DOHH2 (cell line): ENCODE measurements around the gene MKNK2.

Experiments used
- H3F3A ChIP-seq: fragments of 200-600 bp; sonication (generic), shearing (Covaris generic); 2 replicates; pipeline ENCODE4 v1.6.0; 2016; ENCODE audit warnings: antibody characterized with exemption, mild to moderate bottlenecking; ENCODE audit not compliant: control insufficient read depth, insufficient read depth
- H3K27ac ChIP-seq: fragments of 200-600 bp; sonication (generic); 2 replicates; pipeline ENCODE4 v1.5.1; 2014; ENCODE audit warnings: low read depth, mild to moderate bottlenecking, low read length, moderate library complexity
- H3K27me3 ChIP-seq: fragments of 200-600 bp; sonication (generic); 2 replicates; pipeline ENCODE4 v1.6.1; 2014; ENCODE audit warnings: mild to moderate bottlenecking, low read length, mixed read lengths; ENCODE audit not compliant: control insufficient read depth
- H3K36me3 ChIP-seq: fragments of 200-600 bp; sonication (generic); 2 replicates; pipeline ENCODE4 v1.6.1; 2014; ENCODE audit warnings: mild to moderate bottlenecking, low read length, moderate library complexity, mixed read lengths; ENCODE audit not compliant: control insufficient read depth
- H3K4me1 ChIP-seq: fragments of 200-600 bp; sonication (generic); 2 replicates; pipeline ENCODE4 v1.6.1; 2014; ENCODE audit warnings: mild to moderate bottlenecking, low read length, mixed read lengths; ENCODE audit not compliant: control insufficient read depth
- H3K4me2 ChIP-seq: fragments of 200-600 bp; sonication (generic); 2 replicates; pipeline ENCODE4 v1.6.0; 2014; ENCODE audit warnings: mild to moderate bottlenecking, low read length, moderate library complexity
- H3K4me3 ChIP-seq: fragments of 200-600 bp; sonication (generic); 2 replicates; pipeline ENCODE4 v1.5.1; 2014; ENCODE audit warnings: mild to moderate bottlenecking, low read length, mixed read lengths
- H3K79me2 ChIP-seq: fragments of 200-600 bp; sonication (generic); 2 replicates; pipeline ENCODE4 v1.6.1; 2014; ENCODE audit warnings: mild to moderate bottlenecking, low read length, mixed read lengths; ENCODE audit not compliant: control insufficient read depth
- H3K9me2 ChIP-seq: fragments of 200-600 bp; sonication (generic); replicated peaks from 2 replicates; pipeline ENCODE4 v1.6.1; 2014; ENCODE audit warnings: mild to moderate bottlenecking, low read length, mixed read lengths; ENCODE audit not compliant: control insufficient read depth
- H3K9me3 ChIP-seq: fragments of 200-600 bp; sonication (generic); 2 replicates; pipeline ENCODE4 v1.6.1; 2014; ENCODE audit warnings: antibody characterized with exemption, low read length, mixed read lengths; ENCODE audit not compliant: control insufficient read depth, insufficient read depth
- H4K20me1 ChIP-seq: fragments of 200-600 bp; sonication (generic); 2 replicates; pipeline ENCODE4 v1.6.0; 2014; ENCODE audit warnings: low read depth, mild to moderate bottlenecking, antibody characterized with exemption, low read length, moderate library complexity; ENCODE audit not compliant: control insufficient read depth, insufficient read depth
- EZH2phosphoT487 ChIP-seq: fragments of 200-600 bp; sonication (generic); IDR thresholded peaks from 2 replicates; pipeline ENCODE4 v1.6.1; 2017; ENCODE audit warnings: borderline replicate concordance, mild to moderate bottlenecking, antibody characterized with exemption, low read length, moderate library complexity, mixed read lengths
- TF ChIP-seq, protein P1 (sequence below): fragments of 200-600 bp; sonication (generic); IDR thresholded peaks from one replicate; pipeline ENCODE4 v1.5.1; 2014; ENCODE audit warnings: antibody characterized with exemption, mild to moderate bottlenecking, low read depth, low read length; ENCODE audit not compliant: poor library complexity, severe bottlenecking

The MKNK2 gene

DNA sequence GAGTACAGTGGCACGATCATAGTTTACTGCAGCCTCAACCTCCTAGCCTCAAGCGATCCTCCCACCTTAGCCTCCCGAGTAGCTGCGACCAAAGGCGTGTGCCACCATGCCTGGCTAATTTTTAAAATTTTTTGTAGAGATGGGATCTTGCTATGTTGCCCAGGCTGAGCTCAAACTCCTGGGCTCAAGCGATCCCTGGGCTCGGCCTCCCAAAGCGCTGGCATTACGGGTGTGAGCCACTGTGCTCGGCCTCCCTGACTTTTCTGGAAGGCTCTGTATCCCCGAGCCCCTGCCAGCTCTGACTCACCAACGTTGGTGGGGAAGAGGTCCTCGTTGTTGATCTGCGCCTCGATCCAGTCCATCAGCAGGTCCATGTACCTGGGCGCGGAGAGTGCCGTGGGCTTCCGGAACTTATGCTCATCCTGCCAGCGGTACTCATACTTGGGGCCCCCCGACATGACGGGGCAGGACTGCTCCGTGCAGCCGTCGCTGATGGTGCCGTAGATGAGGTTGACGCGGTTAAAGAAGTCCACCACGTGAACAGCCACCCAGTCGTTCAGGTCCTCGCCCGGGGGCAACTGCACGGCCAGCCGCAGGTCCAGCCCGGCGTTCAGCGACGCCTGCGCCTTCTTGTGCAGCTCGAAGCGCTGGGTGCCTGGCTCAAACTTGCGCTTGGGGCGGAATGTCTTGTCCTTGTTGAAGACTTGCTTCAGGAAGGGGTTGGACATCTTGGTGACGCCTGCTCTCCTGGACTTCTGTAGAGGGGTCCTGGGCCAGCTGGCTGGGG is 27.0 kb upstream of the MKNK2 start:
- Histone ChIP-seq H3K4me3 (no peak overlapping the region), H3K4me2 (no peak overlapping the region), H4K20me1 (peaks cover 18% of the 10 kb centered on the region), H3K27me3 (no peaks in the 10 kb centered on the region), H3K79me2 (peaks cover 96% of the 10 kb centered on the region), H3K9me2 (no peaks in the 10 kb centered on the region), H3F3A (peaks cover 20% of the 10 kb centered on the region; the same call in 1 of the 2 replicates), H3K36me3 (peaks cover 98% of the 10 kb centered on the region), H3K27ac (no peak overlapping the region), H3K4me1 (peaks cover 93% of the 10 kb centered on the region), H3K9me3 (no peaks in the 10 kb centered on the region)
- TF ChIP-seq EZH2phosphoT487, result no peak
- TF ChIP-seq, protein P1, sequence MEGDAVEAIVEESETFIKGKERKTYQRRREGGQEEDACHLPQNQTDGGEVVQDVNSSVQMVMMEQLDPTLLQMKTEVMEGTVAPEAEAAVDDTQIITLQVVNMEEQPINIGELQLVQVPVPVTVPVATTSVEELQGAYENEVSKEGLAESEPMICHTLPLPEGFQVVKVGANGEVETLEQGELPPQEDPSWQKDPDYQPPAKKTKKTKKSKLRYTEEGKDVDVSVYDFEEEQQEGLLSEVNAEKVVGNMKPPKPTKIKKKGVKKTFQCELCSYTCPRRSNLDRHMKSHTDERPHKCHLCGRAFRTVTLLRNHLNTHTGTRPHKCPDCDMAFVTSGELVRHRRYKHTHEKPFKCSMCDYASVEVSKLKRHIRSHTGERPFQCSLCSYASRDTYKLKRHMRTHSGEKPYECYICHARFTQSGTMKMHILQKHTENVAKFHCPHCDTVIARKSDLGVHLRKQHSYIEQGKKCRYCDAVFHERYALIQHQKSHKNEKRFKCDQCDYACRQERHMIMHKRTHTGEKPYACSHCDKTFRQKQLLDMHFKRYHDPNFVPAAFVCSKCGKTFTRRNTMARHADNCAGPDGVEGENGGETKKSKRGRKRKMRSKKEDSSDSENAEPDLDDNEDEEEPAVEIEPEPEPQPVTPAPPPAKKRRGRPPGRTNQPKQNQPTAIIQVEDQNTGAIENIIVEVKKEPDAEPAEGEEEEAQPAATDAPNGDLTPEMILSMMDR, result no peak

GRCh38 chr19:2077398-2077797 is 26.4 kb upstream of the MKNK2 start:
- no peak overlapping the region for H3K4me3 ChIP-seq
- H3K79me2 ChIP-seq, result peaks cover 96% of the 10 kb centered on the region
- peaks cover 95% of the 10 kb centered on the region for H3K4me1 ChIP-seq
- H4K20me1 ChIP-seq, result peaks cover 18% of the 10 kb centered on the region
- no peaks in the 10 kb centered on the region for H3K9me3 ChIP-seq
- H3K36me3 ChIP-seq, result peaks cover 98% of the 10 kb centered on the region
- H3K9me2 ChIP-seq, result no peaks in the 10 kb centered on the region
- TF ChIP-seq, protein P1, result no peak
- no peak for TF ChIP-seq EZH2phosphoT487
- H3K4me2 ChIP-seq, result no peak overlapping the region
- H3F3A ChIP-seq, result peaks cover 24% of the 10 kb centered on the region
- H3K27ac ChIP-seq, result no peak overlapping the region
- H3K27me3 ChIP-seq, result no peaks in the 10 kb centered on the region

- peaks cover 20% of the 10 kb centered on the region for H4K20me1 ChIP-seq
- H3K27ac ChIP-seq, result no peak overlapping the region
- H3F3A ChIP-seq, result peaks cover 29% of the 10 kb centered on the region
- H3K27me3 ChIP-seq, result no peaks in the 10 kb centered on the region
- H3K4me1 ChIP-seq, result peaks cover 91% of the 10 kb centered on the region
- no peaks in the 10 kb centered on the region for H3K9me2 ChIP-seq
- TF ChIP-seq EZH2phosphoT487, result no peak
- TF ChIP-seq, protein P1, result no peak
- H3K36me3 ChIP-seq, result peaks cover 98% of the 10 kb centered on the region
- no peaks in the 10 kb centered on the region for H3K9me3 ChIP-seq
- H3K79me2 ChIP-seq, result peaks cover 92% of the 10 kb centered on the region
- peak overlapping the region; percentile 41 for H3K4me2 ChIP-seq
- H3K4me3 ChIP-seq, result peak overlapping the region; percentile 15; the same call in 1 of the 2 replicates
Measured at GRCh38 chr19:2076526-2076944, 25.5 kb upstream of the MKNK2 start.
